GM19372 (cell line): ENCODE measurements around the gene ZYX.
"Not testable (repeated sequence)": the region's sequence is repeated elsewhere in the genome, so short reads cannot be mapped to it uniquely, and the experiment has no call there.

Experiments
- ATAC-seq: cut with Tn5 transposase; IDR thresholded peaks from one replicate; pipeline ENCODE4 v1.9.1; 2021; ENCODE audit warnings: mild to moderate bottlenecking, low read depth, moderate library complexity; ENCODE audit not compliant: unreplicated experiment

ZYX gene

DNA sequence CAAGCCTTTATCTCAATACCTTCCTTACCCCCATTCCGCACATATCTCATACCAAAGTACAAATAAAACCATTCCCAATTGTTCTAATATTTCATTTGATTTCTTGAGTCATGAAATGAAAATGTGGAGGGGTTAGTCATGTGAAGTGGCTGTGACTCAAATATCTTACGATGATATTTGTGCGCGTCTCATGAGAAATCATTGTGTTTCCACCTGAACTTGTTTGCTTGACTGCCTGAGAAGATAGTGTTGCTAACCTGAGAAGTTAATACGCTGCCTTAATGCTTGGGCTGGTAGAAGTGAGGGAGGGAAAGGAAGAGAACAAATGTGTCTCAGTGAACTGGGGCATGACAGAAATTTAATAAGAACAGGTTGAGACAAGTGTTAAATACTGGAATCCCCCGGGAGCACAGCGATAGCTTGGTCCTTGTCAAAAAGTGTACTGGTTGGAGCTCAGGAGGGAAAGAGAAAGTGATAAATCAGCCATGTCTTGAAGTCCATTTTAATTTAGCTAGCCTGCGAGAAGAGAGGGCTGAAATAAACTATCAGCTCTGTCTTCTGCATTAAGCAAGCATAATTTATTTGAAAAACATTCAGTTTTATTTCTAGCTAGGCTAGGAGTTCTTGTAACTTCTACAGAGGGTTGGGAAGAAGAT lies 34.7 kb downstream of the ZYX start:
- no peak for ATAC-seq

DNA sequence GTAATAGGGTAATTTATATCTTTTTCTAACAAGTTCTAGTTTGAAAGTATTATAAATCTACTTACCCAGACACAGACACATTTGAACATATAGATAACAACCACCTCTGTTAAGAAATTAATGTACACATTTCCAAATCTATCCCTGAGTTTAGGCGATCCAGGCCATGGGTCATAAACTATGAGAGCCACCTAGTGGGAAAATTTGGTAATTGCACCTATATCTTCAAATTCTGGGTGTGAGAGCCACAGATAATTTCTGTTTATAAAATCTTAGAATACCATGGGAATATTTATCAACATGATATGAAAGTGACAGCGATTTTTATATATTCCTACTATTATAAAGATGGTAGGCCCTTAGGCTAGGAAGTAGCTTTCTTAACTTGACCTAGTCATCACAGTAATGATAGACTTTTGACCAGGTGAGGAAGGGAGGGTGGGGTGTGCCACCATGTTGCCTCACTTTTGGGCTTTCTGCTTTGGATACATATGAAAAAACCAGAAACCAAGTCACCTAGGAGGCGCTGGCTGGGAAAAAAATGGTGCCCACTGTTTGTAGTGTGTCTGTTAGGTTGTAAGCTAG lies 35.5 kb downstream of the ZYX start:
- no peak for ATAC-seq

- no peak for ATAC-seq
Measured at GRCh38 chr7:143417734-143418383, 36.7 kb downstream of the ZYX start.

GRCh38 chr7:143418681-143419458 lies 37.7 kb downstream of the ZYX start:
- ATAC-seq: no peak

DNA sequence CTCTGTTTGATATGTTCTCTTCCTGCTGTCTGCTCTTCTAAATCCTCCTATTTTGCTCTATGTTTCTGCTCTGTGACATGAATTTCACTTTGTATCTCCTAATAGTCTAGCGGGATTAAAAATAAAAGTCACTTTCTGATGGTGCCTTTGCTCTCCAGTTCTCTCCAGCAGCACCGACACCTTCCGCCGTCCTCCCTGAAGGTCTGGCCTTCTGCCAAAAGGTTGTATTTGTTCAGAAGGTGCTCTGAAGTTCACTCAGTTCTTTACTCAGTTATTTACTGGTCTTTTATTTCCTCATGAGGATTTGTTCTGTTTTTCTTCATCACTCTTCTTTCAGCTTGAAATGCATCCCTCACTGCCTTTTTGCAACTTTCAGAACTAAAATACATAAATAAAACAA lies 38.7 kb downstream of the ZYX start:
- no peak for ATAC-seq

DNA sequence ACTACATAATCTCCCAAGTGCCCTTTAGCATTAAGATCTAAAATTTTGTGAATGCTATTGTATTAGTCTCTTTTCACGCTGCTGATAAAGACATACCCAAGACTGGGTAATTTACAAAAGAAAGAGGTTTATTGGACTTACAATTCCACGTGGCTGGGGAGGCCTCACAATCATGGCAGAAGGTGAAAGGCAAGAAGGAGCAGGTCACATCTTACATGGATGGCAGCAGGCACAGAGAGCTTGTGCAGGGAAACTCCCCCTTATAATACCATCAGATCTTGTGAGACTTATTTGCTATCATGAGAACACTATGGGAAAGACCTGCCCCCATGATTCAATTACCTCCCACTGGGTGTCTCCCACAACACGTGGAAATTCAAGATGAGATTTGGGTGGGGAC lies 39.5 kb downstream of the ZYX start:
- not testable (repeated sequence) for ATAC-seq

- ATAC-seq: no peak
Measured at GRCh38 chr7:143422033-143422432, 40.9 kb downstream of the ZYX start.

GRCh38 chr7:143424476-143424875 lies 43.3 kb downstream of the ZYX start:
- not testable (repeated sequence) for ATAC-seq

DNA sequence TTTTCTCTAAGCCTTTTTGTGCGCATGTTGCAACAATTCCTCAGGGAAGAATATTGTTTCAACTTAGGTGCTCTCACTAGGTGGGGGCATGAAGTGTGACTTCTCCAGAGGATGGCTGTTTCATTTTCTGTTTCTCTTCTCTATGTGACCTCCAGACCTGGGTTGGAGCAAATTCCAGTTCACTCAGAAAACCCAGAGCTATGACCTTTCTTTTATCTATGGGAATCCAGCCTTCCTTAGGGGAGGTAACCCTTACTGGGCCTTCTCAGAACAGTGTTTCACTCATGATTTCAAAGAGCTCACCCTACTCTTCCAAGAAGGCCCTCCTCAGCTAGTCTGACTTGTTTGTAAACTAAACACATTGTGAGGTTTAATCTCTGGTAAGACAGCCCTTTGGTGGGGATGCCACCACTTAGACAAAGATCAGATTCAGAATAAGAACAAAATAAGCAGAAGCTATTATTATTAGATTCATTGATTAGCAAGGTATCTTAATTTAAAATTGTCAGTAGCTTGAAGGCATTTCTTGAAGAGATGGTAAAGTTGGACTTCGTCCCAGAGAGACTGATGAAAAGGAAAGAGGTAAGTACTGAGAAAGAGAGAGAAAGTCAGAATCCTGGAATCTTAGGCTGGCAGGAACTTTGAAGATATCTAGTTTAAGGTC lies 45.5 kb downstream of the ZYX start:
- ATAC-seq: no peak

DNA sequence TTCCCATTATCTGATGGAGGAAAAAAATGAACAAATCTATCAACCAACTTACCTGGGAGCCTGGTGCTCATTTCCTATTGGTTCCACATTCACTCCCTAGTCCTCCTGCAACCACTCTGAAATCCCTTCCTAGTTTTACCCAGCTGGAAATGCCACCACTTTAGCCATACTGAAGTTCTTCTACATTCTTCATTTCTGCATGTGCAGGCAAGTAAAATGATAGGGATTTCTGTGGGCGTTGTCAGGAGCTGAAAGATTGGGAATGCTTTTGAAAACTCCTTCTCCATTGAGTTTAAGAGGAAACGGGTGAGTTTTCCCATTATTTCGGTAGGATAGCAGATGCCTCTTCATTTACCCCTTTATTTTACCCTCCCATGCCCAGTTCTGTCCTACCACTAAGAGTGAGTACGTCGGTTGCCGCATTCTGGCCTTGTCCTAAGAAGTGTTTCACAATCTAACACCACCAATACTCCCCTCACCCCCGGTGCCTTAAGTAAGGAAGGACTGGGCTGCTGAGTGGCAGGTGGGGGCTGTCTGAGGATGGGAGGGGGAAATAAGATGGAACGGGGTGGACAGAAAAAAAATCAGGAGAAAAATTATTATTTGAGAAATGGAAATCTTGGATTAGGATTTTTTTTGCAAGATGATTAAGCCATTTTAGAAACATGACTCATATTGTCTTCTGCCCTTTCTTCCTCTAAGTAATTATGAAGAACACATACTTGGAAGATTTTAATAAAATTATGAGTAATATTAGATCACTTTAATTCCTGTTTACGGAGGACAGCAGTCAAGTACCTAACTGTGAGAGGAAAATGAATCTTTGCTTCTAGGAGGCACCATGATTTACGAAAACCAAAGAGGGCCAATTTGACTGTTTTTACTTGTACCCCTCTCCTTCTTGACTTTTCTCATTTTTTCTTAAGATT lies 48.9 kb downstream of the ZYX start:
- no peak for ATAC-seq

DNA sequence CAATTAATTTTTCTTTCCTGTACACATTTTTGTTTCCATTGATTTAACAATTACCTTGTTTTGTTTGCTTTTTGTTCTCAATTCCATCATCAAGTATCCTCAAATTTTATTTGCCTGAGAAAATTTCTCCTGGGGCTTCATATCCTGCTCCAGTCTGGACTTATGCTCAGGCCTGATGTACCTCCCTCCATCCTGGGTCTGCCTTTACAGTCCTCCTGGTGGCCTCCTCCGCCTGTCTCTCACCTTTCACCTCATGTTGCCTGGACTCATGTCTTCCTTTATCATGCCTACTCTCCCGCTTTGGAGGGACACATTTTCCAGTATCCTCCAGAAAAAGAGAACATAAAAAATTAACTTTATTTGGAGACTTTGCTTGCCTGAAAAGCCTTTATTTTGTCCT lies 50.0 kb downstream of the ZYX start:
- no peak for ATAC-seq

- ATAC-seq: no peak
Measured at GRCh38 chr7:143433759-143434158, 52.6 kb downstream of the ZYX start.

DNA sequence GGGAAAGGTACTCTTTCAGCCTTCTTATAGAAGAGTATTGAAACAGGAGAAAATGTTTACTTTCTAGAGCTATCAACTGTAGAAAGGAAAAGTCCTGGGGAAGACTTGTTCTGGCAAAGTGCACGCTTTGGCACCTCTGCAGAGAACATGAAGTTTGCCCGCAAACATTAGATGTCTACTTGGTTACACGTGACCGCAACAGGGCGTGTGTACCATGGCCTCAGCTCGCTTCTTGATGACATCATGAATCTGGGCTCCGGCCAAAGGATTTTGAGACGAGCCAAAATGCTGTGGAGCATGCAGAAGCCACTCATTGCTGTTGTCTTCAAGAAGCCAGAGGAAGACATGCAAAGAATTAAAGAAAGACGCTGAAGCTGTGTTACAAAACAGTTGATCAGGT lies 53.5 kb downstream of the ZYX start:
- ATAC-seq: no peak

GRCh38 chr7:143435266-143435665 lies 54.1 kb downstream of the ZYX start:
- ATAC-seq: no peak

DNA sequence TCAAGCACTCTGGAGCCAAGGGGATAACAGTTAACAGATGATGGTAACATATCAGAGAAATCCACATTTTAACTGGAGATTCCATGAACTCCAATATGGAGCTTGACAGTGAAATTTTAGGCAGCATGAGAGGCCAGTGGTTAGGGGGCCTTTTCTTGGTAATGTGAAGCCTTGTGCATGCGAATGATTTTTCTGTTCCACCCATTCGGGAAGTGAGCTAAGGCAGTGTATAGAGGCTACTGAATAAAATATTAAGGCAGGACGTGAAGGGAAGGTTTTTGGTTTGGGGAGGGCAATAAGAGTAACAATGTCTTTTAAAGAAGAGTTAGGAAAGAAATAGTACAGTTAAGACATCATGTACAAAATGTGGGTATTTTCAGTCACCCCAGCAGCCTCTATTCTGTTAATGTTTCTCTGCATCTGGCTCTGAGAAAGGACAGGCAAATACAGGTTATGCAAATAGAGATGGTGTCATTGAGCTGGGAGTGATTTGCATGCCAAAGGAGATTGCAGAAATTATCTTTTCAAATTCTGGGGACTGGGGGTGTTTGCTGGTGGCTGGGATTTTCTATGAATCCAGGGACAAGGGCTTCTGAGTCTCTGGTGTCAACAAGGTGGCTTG lies 55.3 kb downstream of the ZYX start:
- ATAC-seq: peak; percentile 47

- no peak for ATAC-seq
Measured at GRCh38 chr7:143437578-143437977, 56.4 kb downstream of the ZYX start.

GRCh38 chr7:143439866-143440265 lies 58.7 kb downstream of the ZYX start:
- no peak for ATAC-seq
